GM19452 (cell line): ENCODE data around the gene SGTA.
A peak's percentile ranks its signal among the peaks of the same experiment; 100 is the strongest.
"Not testable (repeated sequence)": the region's sequence is repeated elsewhere in the genome, so short reads cannot be mapped to it uniquely, and the experiment has no call there.

Experiments used
- ATAC-seq: cut with Tn5 transposase; IDR thresholded peaks from one replicate; pipeline ENCODE4 v1.9.1; 2021; ENCODE audit not compliant: unreplicated experiment

The SGTA gene

GRCh38 chr19:2795827-2796658 lies 13.0 kb upstream of the SGTA start:
- no peak for ATAC-seq

GRCh38 chr19:2793577-2793976 lies 10.5 kb upstream of the SGTA start:
- ATAC-seq: no peak

GRCh38 chr19:2793126-2793525 lies 10.1 kb upstream of the SGTA start:
- no peak for ATAC-seq

- not testable (repeated sequence) for ATAC-seq
These were observed 9.6 kb upstream of the SGTA start for GRCh38 chr19:2792666-2793065.

- no peak for ATAC-seq
These were observed 8.8 kb upstream of the SGTA start for GRCh38 chr19:2791876-2792275.

- ATAC-seq: no peak
These were observed 8.4 kb upstream of the SGTA start for GRCh38 chr19:2791440-2791839.

- ATAC-seq: no peak
These were observed 7.6 kb upstream of the SGTA start for GRCh38 chr19:2790557-2791271.

- no peak for ATAC-seq
These were observed 7.1 kb upstream of the SGTA start for GRCh38 chr19:2790194-2790556.

- no peak for ATAC-seq
These were observed 5.2 kb upstream of the SGTA start for GRCh38 chr19:2788237-2788636.

GRCh38 chr19:2787115-2787514 lies 4.0 kb upstream of the SGTA start:
- ATAC-seq: no peak

GRCh38 chr19:2785244-2785997 lies 2.3 kb upstream of the SGTA start, which contains the start of gene THOP1:
Gene THOP1, plus strand, starts transcription at chr19:2785503. Its CDS starts 160 bp downstream, at chr19:2785663.
- ATAC-seq: peak; percentile 58

- ATAC-seq: no peak
These were observed 690 bp upstream of the SGTA start for GRCh38 chr19:2783781-2784145.

- ATAC-seq: no peak
These were observed 641 bp downstream of the SGTA start for GRCh38 chr19:2782329-2782935.

GRCh38 chr19:2780284-2780683 lies 2.8 kb downstream of the SGTA start:
- ATAC-seq: no peak

- ATAC-seq: no peak
These were observed 3.8 kb downstream of the SGTA start for GRCh38 chr19:2779121-2779740.

GRCh38 chr19:2777952-2778683 lies 5.0 kb downstream of the SGTA start:
- ATAC-seq: no peak

- ATAC-seq: no peak
These were observed 7.3 kb downstream of the SGTA start for GRCh38 chr19:2775556-2776430.

GRCh38 chr19:2774953-2775555 lies 8.0 kb downstream of the SGTA start:
- ATAC-seq: no peak
